HG02642 (cell line): ENCODE results near the gene TMEM131.
"Not testable (repeated sequence)": the region's sequence is repeated elsewhere in the genome, so short reads cannot be mapped to it uniquely, and the experiment has no call there.

Source experiments
- ATAC-seq: cut with Tn5 transposase; IDR thresholded peaks from one replicate; pipeline ENCODE4 v1.9.1; 2021; ENCODE audit warnings: mild to moderate bottlenecking; ENCODE audit not compliant: unreplicated experiment, poor library complexity

Gene TMEM131

DNA sequence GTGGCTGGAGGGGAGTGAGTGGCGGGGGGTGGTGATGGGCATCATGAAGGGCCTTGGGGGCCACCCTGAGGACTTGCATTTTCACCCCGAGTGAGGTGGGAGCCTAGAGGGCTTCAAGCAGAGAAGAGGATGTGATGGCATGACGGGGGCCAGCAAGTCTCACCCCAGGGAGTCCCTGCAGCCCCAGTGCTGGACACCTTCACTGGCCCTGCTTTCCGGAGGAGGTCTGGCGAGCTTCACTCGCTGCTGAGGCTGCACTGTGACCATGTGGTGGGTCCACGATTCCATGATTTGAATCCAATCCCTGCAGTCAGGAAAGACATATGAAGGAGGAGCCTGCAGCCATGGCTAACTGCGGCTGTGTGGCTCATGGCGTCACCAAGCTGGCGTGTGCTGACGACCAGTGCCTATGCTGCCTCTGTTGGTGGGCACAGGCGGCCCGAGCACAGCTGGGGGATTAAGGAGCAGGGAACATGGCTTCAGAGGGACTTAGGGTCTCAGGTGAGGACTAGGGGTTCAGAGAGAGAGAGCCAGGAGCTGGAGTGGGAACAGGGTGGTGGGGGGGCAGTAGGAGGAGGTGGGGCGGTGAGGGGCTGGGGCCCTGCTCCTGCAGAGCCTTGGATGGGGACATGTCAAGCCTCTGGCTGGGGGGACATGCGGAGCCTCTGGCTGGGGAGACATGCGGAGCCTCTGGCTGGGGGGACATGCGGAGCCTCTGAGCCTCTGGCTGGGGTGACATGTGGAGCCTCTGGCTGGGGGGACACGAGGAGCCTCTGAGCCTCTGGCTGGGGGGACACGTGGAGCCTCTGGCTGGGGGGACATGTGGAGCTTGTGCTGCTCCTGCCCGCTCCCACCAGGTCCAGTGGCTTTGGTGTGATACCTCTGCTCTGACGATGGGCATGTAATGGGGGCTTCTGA, 278.8 kb downstream of the TMEM131 start:
- no peak for ATAC-seq

DNA sequence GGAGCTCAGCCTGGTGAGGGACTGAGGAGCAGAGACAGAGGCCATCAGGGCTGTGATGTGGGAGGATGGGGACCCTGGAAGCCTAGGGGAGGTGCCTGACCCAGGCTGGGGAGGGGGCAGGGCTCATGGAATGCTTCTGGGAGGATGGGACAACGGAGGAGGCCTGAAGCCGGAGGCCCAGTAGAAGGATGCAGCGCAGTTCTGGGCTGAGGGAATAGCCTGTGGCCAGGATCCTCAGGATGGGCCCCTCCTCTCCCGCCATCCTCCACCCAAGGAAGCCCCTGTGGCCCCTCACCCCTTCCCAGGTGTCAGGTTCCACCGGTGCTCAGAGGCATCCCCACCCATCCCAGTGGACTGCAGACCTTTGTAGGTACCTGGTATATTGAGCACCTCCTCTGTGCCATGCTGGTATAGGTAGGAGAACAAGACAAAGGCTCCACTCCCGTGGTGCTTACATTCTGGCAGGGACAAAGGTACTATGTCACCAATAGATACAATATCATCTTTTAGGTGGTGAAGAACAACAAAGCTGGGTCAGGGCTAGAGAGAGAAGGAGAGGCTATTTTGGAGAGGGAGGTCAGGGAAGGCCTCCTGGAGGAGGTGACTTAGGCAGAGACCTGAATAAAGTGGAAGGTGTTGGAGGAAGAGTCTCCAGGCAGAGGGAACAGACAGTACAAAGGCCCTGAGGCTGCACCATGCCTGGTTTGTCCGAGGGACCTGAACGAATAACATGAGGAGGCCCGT, 279.6 kb downstream of the TMEM131 start:
- ATAC-seq: no peak

DNA sequence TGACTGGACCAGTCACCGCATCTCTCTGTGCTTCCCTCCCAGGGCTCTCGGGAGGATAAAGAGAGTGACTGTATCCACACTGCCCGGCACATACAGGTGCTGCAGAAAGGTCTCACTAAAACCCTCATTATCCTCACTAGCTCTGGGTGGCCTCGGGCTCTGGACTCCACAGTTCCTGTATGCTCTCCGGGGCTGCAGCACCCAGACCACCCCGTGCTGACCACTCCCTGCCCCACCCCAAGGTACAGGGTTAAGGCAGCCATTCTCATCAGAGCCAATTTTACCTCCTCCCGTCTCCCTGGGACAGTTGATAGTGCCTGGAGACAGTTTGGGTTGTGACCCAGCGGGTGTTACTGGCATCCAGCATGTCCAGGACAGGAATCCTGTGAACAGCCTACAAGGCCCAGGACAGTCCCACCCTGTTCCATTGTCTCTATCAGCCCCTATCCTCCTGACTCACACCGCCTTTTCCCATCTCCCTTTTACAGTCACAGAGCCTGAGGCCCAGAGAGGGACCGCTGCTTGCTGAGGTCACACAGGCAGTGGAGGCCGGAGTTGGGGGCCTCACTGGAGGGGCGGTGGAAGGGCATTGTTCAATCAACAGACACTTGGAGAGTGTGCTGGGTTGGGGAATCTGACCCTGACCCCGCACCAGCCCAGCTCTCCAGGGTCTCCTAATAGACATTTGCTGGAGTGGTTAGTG, 280.6 kb downstream of the TMEM131 start:
- ATAC-seq: no peak

DNA sequence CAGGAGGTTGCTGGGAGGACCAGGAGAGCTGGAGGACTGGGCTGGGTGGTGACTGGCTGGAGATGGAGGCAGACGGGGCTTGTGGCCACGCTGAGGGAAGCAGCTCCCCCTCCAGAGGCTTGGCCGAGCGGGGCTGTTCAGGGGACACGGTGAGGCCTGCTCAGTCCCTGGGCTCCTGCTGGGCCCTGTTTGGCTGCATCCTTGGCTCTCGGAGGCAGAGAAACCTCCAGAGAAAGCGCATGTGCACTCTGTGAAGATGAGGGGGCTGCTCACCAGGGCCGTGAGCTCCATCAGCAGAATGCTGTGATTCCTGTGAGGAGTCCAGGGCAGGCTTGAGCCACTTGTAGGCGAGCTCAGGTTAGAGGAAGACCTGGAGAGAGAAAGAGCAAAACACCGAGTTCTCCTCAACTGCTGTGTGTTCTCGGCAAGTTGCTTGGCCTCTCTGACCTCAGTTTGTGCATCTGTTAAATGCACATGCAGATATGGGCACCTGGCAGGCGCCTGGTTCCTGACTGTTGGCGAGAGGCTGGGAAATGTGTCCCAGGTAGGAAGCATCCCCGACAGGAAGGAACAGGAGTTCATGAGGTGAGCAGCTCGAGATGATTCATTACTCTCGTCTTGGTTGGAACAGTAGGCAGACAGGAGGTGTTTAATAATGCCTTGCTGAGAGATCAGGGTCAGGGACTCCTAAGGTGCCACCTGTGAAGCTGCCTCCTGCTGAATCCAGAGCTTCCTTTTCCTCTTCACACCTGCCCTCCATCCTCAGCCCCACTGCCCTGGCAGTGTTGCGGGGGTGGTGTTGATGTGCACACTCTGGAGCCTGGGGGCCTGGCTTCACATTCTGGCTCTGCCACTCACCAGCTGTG, 281.4 kb downstream of the TMEM131 start:
- ATAC-seq: no peak

DNA sequence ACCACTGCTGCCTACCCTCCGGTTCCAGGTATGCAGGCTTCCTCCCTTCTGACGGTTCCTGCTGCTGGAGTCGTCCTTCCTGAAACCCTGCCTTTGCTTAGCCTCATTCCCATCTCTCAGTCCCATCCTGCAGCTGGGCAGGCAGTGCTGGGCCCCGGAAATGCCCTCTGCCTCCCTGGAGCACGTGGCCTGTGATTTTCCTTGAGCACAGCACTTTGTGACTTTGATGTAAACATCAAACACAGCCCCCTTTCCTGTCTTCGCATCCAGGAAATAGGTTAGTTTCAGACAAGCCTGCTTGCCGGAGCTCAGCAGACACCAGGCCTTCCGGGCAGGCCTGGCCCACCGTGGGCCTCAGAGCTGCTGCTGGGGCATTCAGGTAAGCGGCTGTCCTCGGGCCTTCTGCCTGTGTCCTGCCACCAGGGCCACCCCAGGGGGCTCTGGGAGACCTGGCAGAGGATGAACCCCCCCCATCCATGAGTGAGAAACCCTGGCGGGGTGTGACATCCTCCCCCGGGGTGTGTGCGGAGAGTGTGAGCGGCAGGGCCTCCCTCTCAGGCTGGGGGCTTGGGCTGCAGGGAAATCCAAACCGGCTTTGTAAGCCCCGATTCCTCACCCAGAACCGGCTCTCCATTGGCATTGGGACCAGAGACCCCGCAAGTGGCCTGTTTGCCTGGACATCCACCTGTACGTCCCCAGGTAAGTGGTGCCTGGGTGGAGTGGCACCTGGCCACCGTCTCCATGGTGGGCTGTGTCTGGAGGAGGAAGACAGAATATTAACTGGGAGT, 282.3 kb downstream of the TMEM131 start, which contains the start of gene ZAP70:
TSS of gene ZAP70 (plus strand) at position 281 of the 788 bp plus-strand sequence. CDS start 10,461 bp downstream, outside the sequence.
- ATAC-seq: no peak

DNA sequence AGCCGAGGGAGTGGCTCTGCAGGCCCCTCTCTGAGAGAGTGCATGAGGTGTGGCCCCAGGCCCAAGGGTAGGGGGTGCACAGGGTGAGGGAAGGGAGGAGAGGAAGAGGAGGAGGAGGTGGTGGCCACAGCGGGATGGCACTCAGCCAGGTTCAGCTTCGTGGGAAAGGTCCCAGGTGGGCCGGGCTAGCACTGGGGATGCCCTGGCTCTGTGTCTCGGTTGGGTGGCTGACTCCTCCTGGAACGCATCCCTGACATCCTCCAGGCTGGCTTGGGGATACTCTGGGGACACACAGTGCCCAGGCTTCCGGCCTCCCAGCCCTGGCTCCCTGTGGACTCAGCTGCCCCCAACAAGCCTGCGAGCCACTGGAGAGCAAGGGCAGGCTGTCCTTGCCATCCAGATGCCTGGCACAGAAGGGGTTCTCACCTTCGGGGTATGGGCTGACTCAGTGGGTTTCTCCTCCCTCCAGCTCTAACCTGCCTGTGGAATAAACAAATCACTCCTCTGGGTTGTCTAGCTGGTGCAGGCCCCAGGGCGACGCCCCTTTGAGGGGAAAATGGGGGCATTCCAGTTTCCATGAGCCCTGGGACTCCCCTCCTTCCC, 283.0 kb downstream of the TMEM131 start:
- no peak for ATAC-seq

DNA sequence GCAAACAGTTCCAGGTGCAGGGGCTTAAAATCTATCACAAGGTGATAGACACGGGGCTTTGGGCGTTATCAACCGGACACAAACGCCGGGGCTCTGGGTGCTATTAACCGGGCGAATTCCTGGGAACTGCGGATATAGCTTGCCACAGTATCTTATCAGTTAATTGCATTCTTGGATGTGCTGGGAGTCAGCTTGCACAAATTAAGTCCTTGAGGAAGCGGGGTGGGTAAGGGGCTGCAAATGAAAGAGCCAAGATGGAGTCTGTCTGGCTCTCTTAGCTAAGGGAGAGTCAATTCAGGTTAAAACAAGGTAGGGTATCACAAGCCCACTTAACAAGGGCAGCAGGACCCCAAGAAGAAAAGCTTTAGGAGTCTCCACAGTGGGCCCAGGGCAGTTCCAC, 283.6 kb downstream of the TMEM131 start:
- ATAC-seq: not testable (repeated sequence)

DNA sequence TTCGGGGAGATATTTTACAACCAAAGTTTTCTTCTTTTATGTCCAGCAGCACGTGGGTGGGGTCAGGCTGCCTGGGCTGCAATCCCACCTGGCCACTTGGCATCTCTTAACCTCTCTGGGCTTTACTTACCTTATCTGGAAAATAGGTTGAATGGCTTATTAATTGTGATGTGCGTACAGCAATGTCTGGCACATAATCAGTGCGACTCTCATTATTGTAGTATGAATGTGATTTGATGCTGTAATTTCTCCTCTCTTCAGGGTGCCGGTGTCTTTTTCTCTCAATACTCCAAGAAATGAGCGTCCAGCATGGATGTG, 284.4 kb downstream of the TMEM131 start:
- no peak for ATAC-seq

DNA sequence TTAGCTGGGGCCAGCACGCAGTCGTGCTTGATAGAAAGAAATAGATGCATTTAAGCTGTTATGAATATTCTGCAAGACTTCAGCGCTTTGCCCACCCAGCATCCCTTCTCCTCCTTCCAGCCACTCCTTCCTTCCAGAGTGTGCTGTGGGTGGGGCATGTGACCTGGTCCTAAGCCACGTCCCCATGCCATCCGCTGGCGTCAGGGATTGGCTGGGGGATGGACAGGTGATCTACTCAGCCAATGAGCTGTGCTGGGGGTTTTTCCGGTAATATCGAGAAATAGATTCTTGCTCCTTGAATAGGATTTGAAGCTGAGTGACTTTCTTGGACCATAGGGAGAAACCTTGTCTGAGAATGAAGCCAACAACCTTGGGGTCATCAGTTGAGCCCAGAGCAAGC, 287.1 kb downstream of the TMEM131 start:
- no peak for ATAC-seq

DNA sequence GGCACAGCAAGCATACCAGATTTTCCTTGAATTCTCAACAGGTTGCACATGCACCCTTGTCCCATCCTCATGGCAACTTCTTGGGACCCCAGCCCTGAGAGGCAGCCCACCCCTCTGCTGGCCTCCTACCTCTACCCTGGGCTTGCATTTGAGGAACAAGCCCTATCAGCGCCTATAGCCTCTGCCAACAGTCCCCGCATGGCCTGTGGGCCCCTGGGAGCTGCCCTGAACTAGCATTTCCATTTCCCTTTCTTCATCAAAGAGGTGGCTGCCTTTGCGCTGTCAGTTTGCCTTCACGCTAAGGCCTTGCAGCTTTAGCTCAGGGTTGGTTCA, 287.7 kb downstream of the TMEM131 start:
- ATAC-seq: no peak

DNA sequence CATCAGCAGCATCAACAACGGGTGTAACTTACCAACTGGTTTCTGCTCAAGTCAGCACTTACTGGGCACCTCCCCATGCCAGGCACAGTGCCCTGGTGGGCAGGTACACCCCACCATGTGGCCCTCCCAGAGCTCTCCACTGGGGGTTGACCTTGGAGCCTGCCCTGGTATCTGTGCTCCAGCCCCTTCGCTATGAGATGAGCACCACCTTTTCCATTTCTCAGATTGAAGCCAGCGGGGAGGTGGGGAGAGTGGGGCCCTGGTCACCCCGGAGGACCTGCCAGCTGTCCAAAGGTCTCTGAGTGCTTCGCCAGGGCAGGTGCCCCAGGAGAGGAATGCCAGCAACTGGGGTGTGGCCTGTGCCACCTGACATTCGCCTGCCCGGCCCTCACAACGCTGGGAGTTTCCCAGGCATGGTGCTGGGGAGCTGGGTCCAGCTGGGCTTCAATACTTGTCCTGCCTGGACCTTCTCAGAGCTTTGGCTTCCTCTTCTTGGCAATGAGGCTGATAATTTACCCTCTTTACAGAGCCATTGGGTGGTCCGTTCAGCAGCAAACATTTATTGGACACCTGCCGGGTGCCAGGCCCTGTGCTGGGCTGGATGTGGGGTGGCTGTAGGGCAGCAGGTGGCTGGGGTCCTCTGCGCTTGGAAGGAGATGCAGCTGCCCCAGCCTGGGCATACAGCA, 288.2 kb downstream of the TMEM131 start:
- ATAC-seq: no peak

DNA sequence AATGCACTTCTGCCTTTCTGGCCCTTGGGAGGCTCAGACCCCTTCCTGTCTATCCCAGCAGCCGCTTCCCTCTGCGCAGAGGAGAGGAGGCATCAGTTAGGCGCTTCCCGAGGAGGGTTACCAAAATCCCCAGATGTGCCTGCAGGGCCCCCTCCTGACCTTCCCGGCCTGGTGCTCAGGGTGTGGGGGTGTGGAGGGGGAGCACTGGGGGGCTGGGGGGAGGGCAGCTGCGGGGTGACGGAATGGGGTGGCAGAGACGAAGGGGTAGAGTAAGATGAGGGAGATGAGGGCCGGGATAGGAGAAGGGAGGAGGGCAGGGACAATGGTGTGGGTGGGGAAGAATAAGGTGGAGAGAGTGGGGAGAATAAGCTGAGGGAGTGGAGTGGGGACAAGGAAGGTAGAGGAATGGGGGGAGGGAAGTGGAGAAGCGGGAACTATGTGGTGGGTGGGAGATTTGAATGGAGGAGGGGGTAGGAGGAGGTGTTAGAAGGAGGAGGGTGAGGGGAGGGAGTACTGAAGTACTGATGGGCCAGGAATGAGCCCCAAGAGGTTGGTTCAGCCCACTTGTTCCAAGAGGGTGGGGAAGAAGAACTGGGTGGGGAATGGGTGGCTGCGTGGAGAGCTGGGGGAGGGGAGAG, 288.9 kb downstream of the TMEM131 start:
- ATAC-seq: no peak
